GM12878 (cell line): ENCODE data around the gene DDX5. TPM values are rescaled to one million over a fixed set of nuclear protein-coding genes. Genes with fewer than 3 reads are reported as not detected.

Source experiments
- ESRRA ChIP-seq: IDR thresholded peaks from 2 replicates; pipeline ENCODE4 v1.6.1; 2012; ENCODE audit warnings: mild to moderate bottlenecking, low read length, improper control_type of control experiment
- GATAD2B ChIP-seq: fragments of 450-650 bp; conservative IDR thresholded peaks from 2 replicates; pipeline ENCODE4 v1.6.1; 2017; ENCODE audit warnings: low read depth, mild to moderate bottlenecking, moderate library complexity
- JUND ChIP-seq: IDR thresholded peaks from 2 replicates; pipeline ENCODE4 v1.6.1; 2012; ENCODE audit warnings: low read depth, mild to moderate bottlenecking, low read length, improper control_type of control experiment, moderate library complexity
- NFXL1 ChIP-seq: fragments of 450-650 bp; IDR thresholded peaks from 2 replicates; pipeline ENCODE4 v1.6.1; 2017; ENCODE audit warnings: antibody characterized with exemption, mild to moderate bottlenecking, borderline replicate concordance
- NR2F1 ChIP-seq: fragments of 450-650 bp; conservative IDR thresholded peaks from 2 replicates; pipeline ENCODE4 v1.6.1; 2017; ENCODE audit warnings: mild to moderate bottlenecking
- RCOR1 ChIP-seq: conservative IDR thresholded peaks from 2 replicates; pipeline ENCODE4 v1.6.1; 2012; ENCODE audit warnings: low read depth, low read length, improper control_type of control experiment
- SP1 ChIP-seq: IDR thresholded peaks from one replicate; pipeline ENCODE4 v1.6.1; 2011; ENCODE audit warnings: low read depth, low read length
- polyA plus RNA-seq, 11 experiments: library from polyadenylated mRNA; depleted of rRNA in 4 of 11; unstranded in 6 of 11; stranded (reverse) in 5 of 11; fragments of >200 nt; fragmentation: Nextera tagmentation in 4 of 11; fragmentation: Illumina TruSeq in 1 of 11; extraction: Ambion mirVana in 4 of 11; extraction: Trizol in 1 of 11; gene quantifications; 1 replicate in 1 of 11; 2 replicates in 10 of 11; pipeline versions ENCODE4 v1.2.1 to v1.2.3, GENCODE V29; 2011 to 2016; ENCODE audit warnings: inconsistent platforms in 2 of 11, missing spikeins in 2 of 11, low read depth in 1 of 11
- total RNA-seq, 4 experiments: library from RNA; depleted of rRNA in 3 of 4; stranded (reverse); fragments of >200 nt in 3 of 4; fragmentation: Illumina TruSeq in 1 of 4; extraction: Trizol in 1 of 4; gene quantifications; 2 replicates each; pipeline versions ENCODE4 v1.2.1 to v1.2.3, GENCODE V29; 2013 to 2021
- TF ChIP-seq, protein P1 (sequence below): IDR thresholded peaks from 2 replicates; pipeline ENCODE4 v1.6.1; 2012; ENCODE audit warnings: improper control_type of control experiment, low read depth, low read length; ENCODE audit not compliant: insufficient replicate concordance
- TF ChIP-seq, protein P2 (sequence below): IDR thresholded peaks from 2 replicates; pipeline ENCODE4 v1.6.1; 2012; ENCODE audit warnings: low read depth, low read length, improper control_type of control experiment
- TF ChIP-seq, protein P3 (sequence below): IDR thresholded peaks from 2 replicates; pipeline ENCODE4 v1.6.1; 2011; ENCODE audit warnings: low read depth, mild to moderate bottlenecking, low read length, moderate library complexity, borderline replicate concordance; ENCODE audit errors: extremely low read depth
- TF ChIP-seq, protein P4 (sequence below): fragments of 450-650 bp; formaldehyde crosslinking; IDR thresholded peaks from 2 replicates; pipeline ENCODE4 v1.5.0; 2022; ENCODE audit warnings: mild to moderate bottlenecking, missing genetic modification characterization
- TF ChIP-seq, protein P5 (sequence below): fragments of 450-650 bp; IDR thresholded peaks from 2 replicates; pipeline ENCODE4 v1.6.1; 2017; ENCODE audit warnings: antibody characterized with exemption, mild to moderate bottlenecking, moderate library complexity

The DDX5 gene
- total and polyA plus RNA-seq, 10 of the 15 experiments (the other 5 are each of a cell fraction or from before 2014, with no cell fraction given) = 257 to 1,423 (median 719) TPM

DNA sequence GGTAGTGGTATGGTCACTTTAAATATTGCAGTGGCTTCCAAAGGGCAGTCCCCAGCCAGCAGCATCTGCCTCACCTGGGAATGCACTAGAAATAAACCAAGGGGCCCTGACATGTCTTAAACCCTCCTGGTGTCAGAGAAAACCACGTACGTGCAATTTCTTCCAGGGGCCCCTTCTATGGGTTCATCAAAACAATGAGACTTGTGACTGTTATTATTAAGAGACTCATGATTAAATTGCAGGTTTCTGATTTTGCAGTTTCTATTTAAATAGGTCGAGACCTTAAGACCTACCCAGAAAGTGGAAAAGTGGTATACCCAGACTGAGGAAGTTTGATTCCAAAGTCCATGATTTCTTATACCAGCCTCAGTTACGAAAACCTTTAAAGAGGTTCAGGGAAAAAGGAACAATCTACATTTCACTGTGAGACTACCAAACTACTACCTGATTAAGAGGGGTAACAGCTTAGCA is 8.5 kb downstream of the DDX5 start (continued):
- TF ChIP-seq, protein P1, sequence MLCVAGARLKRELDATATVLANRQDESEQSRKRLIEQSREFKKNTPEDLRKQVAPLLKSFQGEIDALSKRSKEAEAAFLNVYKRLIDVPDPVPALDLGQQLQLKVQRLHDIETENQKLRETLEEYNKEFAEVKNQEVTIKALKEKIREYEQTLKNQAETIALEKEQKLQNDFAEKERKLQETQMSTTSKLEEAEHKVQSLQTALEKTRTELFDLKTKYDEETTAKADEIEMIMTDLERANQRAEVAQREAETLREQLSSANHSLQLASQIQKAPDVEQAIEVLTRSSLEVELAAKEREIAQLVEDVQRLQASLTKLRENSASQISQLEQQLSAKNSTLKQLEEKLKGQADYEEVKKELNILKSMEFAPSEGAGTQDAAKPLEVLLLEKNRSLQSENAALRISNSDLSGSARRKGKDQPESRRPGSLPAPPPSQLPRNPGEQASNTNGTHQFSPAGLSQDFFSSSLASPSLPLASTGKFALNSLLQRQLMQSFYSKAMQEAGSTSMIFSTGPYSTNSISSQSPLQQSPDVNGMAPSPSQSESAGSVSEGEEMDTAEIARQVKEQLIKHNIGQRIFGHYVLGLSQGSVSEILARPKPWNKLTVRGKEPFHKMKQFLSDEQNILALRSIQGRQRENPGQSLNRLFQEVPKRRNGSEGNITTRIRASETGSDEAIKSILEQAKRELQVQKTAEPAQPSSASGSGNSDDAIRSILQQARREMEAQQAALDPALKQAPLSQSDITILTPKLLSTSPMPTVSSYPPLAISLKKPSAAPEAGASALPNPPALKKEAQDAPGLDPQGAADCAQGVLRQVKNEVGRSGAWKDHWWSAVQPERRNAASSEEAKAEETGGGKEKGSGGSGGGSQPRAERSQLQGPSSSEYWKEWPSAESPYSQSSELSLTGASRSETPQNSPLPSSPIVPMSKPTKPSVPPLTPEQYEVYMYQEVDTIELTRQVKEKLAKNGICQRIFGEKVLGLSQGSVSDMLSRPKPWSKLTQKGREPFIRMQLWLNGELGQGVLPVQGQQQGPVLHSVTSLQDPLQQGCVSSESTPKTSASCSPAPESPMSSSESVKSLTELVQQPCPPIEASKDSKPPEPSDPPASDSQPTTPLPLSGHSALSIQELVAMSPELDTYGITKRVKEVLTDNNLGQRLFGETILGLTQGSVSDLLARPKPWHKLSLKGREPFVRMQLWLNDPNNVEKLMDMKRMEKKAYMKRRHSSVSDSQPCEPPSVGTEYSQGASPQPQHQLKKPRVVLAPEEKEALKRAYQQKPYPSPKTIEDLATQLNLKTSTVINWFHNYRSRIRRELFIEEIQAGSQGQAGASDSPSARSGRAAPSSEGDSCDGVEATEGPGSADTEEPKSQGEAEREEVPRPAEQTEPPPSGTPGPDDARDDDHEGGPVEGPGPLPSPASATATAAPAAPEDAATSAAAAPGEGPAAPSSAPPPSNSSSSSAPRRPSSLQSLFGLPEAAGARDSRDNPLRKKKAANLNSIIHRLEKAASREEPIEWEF = no peak
- TF ChIP-seq NR2F1 (no peak), RCOR1 (no peak), JUND (no peak), SP1 (no peak), ESRRA (no peak), NFXL1 (no peak), GATAD2B (0 out of 2 replicates have a peak, but pooled peaks have one; percentile 4)
- TF ChIP-seq, protein P2, sequence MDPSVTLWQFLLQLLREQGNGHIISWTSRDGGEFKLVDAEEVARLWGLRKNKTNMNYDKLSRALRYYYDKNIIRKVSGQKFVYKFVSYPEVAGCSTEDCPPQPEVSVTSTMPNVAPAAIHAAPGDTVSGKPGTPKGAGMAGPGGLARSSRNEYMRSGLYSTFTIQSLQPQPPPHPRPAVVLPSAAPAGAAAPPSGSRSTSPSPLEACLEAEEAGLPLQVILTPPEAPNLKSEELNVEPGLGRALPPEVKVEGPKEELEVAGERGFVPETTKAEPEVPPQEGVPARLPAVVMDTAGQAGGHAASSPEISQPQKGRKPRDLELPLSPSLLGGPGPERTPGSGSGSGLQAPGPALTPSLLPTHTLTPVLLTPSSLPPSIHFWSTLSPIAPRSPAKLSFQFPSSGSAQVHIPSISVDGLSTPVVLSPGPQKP = no peak
- TF ChIP-seq, protein P3, sequence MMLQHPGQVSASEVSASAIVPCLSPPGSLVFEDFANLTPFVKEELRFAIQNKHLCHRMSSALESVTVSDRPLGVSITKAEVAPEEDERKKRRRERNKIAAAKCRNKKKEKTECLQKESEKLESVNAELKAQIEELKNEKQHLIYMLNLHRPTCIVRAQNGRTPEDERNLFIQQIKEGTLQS = no peak
- TF ChIP-seq, protein P4, sequence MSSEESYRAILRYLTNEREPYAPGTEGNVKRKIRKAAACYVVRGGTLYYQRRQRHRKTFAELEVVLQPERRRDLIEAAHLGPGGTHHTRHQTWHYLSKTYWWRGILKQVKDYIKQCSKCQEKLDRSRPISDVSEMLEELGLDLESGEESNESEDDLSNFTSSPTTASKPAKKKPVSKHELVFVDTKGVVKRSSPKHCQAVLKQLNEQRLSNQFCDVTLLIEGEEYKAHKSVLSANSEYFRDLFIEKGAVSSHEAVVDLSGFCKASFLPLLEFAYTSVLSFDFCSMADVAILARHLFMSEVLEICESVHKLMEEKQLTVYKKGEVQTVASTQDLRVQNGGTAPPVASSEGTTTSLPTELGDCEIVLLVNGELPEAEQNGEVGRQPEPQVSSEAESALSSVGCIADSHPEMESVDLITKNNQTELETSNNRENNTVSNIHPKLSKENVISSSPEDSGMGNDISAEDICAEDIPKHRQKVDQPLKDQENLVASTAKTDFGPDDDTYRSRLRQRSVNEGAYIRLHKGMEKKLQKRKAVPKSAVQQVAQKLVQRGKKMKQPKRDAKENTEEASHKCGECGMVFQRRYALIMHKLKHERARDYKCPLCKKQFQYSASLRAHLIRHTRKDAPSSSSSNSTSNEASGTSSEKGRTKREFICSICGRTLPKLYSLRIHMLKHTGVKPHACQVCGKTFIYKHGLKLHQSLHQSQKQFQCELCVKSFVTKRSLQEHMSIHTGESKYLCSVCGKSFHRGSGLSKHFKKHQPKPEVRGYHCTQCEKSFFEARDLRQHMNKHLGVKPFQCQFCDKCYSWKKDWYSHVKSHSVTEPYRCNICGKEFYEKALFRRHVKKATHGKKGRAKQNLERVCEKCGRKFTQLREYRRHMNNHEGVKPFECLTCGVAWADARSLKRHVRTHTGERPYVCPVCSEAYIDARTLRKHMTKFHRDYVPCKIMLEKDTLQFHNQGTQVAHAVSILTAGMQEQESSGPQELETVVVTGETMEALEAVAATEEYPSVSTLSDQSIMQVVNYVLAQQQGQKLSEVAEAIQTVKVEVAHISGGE (CRISPR knock-in tag) = no peak
- TF ChIP-seq, protein P5, sequence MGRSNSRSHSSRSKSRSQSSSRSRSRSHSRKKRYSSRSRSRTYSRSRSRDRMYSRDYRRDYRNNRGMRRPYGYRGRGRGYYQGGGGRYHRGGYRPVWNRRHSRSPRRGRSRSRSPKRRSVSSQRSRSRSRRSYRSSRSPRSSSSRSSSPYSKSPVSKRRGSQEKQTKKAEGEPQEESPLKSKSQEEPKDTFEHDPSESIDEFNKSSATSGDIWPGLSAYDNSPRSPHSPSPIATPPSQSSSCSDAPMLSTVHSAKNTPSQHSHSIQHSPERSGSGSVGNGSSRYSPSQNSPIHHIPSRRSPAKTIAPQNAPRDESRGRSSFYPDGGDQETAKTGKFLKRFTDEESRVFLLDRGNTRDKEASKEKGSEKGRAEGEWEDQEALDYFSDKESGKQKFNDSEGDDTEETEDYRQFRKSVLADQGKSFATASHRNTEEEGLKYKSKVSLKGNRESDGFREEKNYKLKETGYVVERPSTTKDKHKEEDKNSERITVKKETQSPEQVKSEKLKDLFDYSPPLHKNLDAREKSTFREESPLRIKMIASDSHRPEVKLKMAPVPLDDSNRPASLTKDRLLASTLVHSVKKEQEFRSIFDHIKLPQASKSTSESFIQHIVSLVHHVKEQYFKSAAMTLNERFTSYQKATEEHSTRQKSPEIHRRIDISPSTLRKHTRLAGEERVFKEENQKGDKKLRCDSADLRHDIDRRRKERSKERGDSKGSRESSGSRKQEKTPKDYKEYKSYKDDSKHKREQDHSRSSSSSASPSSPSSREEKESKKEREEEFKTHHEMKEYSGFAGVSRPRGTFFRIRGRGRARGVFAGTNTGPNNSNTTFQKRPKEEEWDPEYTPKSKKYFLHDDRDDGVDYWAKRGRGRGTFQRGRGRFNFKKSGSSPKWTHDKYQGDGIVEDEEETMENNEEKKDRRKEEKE = no peak
